H9 (cell line): ENCODE measurements around the gene CORO1A. TPM values are rescaled to one million over a fixed set of nuclear protein-coding genes. Genes with fewer than 3 reads are reported as not detected.

Experiments
- DNase-seq: peaks from one replicate; pipeline ENCODE4 v3.0.0-alpha.2; 2017
- H2AFZ ChIP-seq: one replicate; pipeline ENCODE4 v1.6.1; 2013; ENCODE audit warnings: mild to moderate bottlenecking, low read length, control low read depth, moderate library complexity
- H2AK5ac ChIP-seq: 2 replicates; pipeline ENCODE4 v1.6.1; 2013; ENCODE audit warnings: low read length, control low read depth, mixed read lengths; ENCODE audit not compliant: insufficient read length
- H2BK120ac ChIP-seq: one replicate; pipeline ENCODE4 v1.6.1; 2013; ENCODE audit warnings: low read depth, mild to moderate bottlenecking, low read length, control low read depth, inconsistent platforms; ENCODE audit not compliant: poor library complexity, severe bottlenecking
- H2BK12ac ChIP-seq: 2 replicates; pipeline ENCODE4 v1.6.1; 2013; ENCODE audit warnings: low read length, control low read depth, mixed read lengths, low read depth; ENCODE audit not compliant: insufficient read length
- H2BK15ac ChIP-seq: 2 replicates; pipeline ENCODE4 v1.6.1; 2013; ENCODE audit warnings: low read depth, low read length, control low read depth
- H2BK20ac ChIP-seq: one replicate; pipeline ENCODE4 v1.6.1; 2013; ENCODE audit warnings: low read depth, mild to moderate bottlenecking, low read length, control low read depth, inconsistent platforms; ENCODE audit not compliant: poor library complexity, severe bottlenecking
- H2BK5ac ChIP-seq: 2 replicates; pipeline ENCODE4 v1.6.1; 2013; ENCODE audit warnings: low read length, control low read depth, mixed read lengths; ENCODE audit not compliant: insufficient read length
- H3K14ac ChIP-seq: 2 replicates; pipeline ENCODE4 v1.6.1; 2013; ENCODE audit warnings: low read length, control low read depth; ENCODE audit not compliant: insufficient read depth
- H3K18ac ChIP-seq: 2 replicates; pipeline ENCODE4 v1.6.1; 2013; ENCODE audit warnings: low read depth, mild to moderate bottlenecking, mixed read lengths, low read length, control low read depth; ENCODE audit not compliant: insufficient read length
- H3K23ac ChIP-seq: 2 replicates; pipeline ENCODE4 v1.6.1; 2013; ENCODE audit warnings: low read length, control low read depth, mixed read lengths, low read depth; ENCODE audit not compliant: insufficient read length
- H3K23me2 ChIP-seq: 2 replicates; pipeline ENCODE4 v1.6.1; 2013; ENCODE audit warnings: low read depth, mild to moderate bottlenecking, mixed read lengths, low read length, control low read depth; ENCODE audit not compliant: insufficient read length, poor library complexity, severe bottlenecking
- H3K27ac ChIP-seq: 2 replicates; pipeline ENCODE4 v1.5.1; 2013; ENCODE audit warnings: low read length, control low read depth, mixed read lengths, low read depth; ENCODE audit not compliant: insufficient read length
- H3K27me3 ChIP-seq: 2 replicates; pipeline ENCODE4 v1.6.1; 2013; ENCODE audit warnings: low read length, control low read depth, inconsistent platforms; ENCODE audit not compliant: insufficient read depth
- H3K4ac ChIP-seq: 2 replicates; pipeline ENCODE4 v1.6.1; 2013; ENCODE audit warnings: low read depth, mild to moderate bottlenecking, control low read depth, inconsistent platforms, low read length, moderate library complexity
- H3K4me1 ChIP-seq: 2 replicates; pipeline ENCODE4 v1.6.1; 2013; ENCODE audit warnings: low read length, control low read depth, inconsistent platforms; ENCODE audit not compliant: insufficient read depth
- H3K4me2 ChIP-seq: 2 replicates; pipeline ENCODE4 v1.6.1; 2013; ENCODE audit warnings: low read length, control low read depth, mixed read lengths; ENCODE audit not compliant: insufficient read length, insufficient read depth
- H3K56ac ChIP-seq: 2 replicates; pipeline ENCODE4 v1.6.1; 2013; ENCODE audit warnings: low read depth, mild to moderate bottlenecking, mixed read lengths, low read length, control low read depth; ENCODE audit not compliant: insufficient read length
- H3K79me1 ChIP-seq: 2 replicates; pipeline ENCODE4 v1.6.1; 2013; ENCODE audit warnings: low read depth, mild to moderate bottlenecking, moderate library complexity, low read length, control low read depth, inconsistent platforms; ENCODE audit not compliant: insufficient read depth, poor library complexity, severe bottlenecking
- H3K79me2 ChIP-seq: 2 replicates; pipeline ENCODE4 v1.6.1; 2013; ENCODE audit warnings: low read length, control low read depth, inconsistent platforms; ENCODE audit not compliant: insufficient read depth
- H3K9ac ChIP-seq: 2 replicates; pipeline ENCODE4 v1.6.1; 2013; ENCODE audit warnings: low read length, control low read depth, mixed read lengths; ENCODE audit not compliant: insufficient read length; ENCODE audit errors: extremely low read depth
- H3K9me3 ChIP-seq: one replicate; pipeline ENCODE4 v1.6.1; 2013; ENCODE audit warnings: low read depth, low read length, inconsistent platforms; ENCODE audit not compliant: control insufficient read depth
- H3T11ph ChIP-seq: one replicate; pipeline ENCODE4 v1.6.1; 2013; ENCODE audit warnings: mild to moderate bottlenecking, low read length, control low read depth, inconsistent platforms
- H4K20me1 ChIP-seq: one replicate; pipeline ENCODE4 v1.6.1; 2013; ENCODE audit not compliant: control insufficient read depth, insufficient read length, insufficient read depth
- H4K5ac ChIP-seq: 2 replicates; pipeline ENCODE4 v1.6.1; 2013; ENCODE audit warnings: low read depth, mild to moderate bottlenecking, mixed read lengths, low read length, control low read depth; ENCODE audit not compliant: insufficient read length
- H4K8ac ChIP-seq: replicated peaks from 2 replicates; pipeline ENCODE4 v1.6.1; 2013; ENCODE audit warnings: low read length, control low read depth, mixed read lengths, low read depth; ENCODE audit not compliant: insufficient read length
- H4K91ac ChIP-seq: 2 replicates; pipeline ENCODE4 v1.6.1; 2013; ENCODE audit warnings: low read depth, mild to moderate bottlenecking, moderate library complexity, mixed read lengths, low read length, control low read depth; ENCODE audit not compliant: insufficient read length
- H3K27ac Mint-ChIP-seq, 3 experiments: 2 replicates in 2 of 3; 3 replicates in 1 of 3; pipeline ENCODE4 v1.8.0; 2020 to 2021; ENCODE audit warnings: mixed read lengths in 3 of 3, mild to moderate bottlenecking in 1 of 3, moderate library complexity in 1 of 3
- H3K27me3 Mint-ChIP-seq: 2 replicates; pipeline ENCODE4 v1.8.0; 2021; ENCODE audit warnings: low read depth, mild to moderate bottlenecking, moderate library complexity, mixed read lengths
- H3K36me3 Mint-ChIP-seq, 3 experiments: 2 replicates in 2 of 3; 3 replicates in 1 of 3; pipeline ENCODE4 v1.8.0; 2020 to 2021; ENCODE audit warnings: low read depth in 3 of 3, mixed read lengths in 3 of 3; ENCODE audit not compliant: insufficient read depth in 1 of 3
- H3K4me1 Mint-ChIP-seq, 2 experiments: 2 replicates each; pipeline ENCODE4 v1.8.0; 2020; ENCODE audit warnings: mixed read lengths in 2 of 2
- H3K4me3 Mint-ChIP-seq, 2 experiments: 2 replicates in 1 of 2; 3 replicates in 1 of 2; pipeline ENCODE4 v1.8.0; 2020 to 2021; ENCODE audit warnings: mild to moderate bottlenecking in 2 of 2, mixed read lengths in 2 of 2, moderate library complexity in 1 of 2
- H3K9me3 Mint-ChIP-seq, 2 experiments: 2 replicates in 1 of 2; 3 replicates in 1 of 2; pipeline ENCODE4 v1.8.0; 2020; ENCODE audit warnings: mild to moderate bottlenecking in 2 of 2, mixed read lengths in 2 of 2, moderate library complexity in 1 of 2
- CTCF ChIP-seq: fragments of 200-600 bp; sonication (generic); conservative IDR thresholded peaks from 3 replicates; pipeline ENCODE4 v1.8.0; 2021; ENCODE audit warnings: antibody characterized with exemption, mild to moderate bottlenecking
- WGBS: extraction: QIAGEN DNeasy Blood & Tissue Kit; methylation state at CpG from one replicate; pipeline ENCODE4 v1.1.7; 2013; ENCODE audit warnings: missing lambda C conversion rate, low lambda C conversion rate, mixed read lengths; ENCODE audit not compliant: insufficient read length; ENCODE audit errors: extremely low coverage; 5-methylcytosine and 5-hydroxymethylcytosine counted together
- total RNA-seq: library from RNA; stranded (reverse); gene quantifications from 2 replicates; pipeline ENCODE4 v1.2.1, GENCODE V29; 2021

Gene CORO1A
- total RNA-seq, 1 experiment from 2014 or later: 4.8 TPM

GRCh38 chr16:30186444-30186781, 3.0 kb downstream of the CORO1A start:
- H3K4me3 Mint-ChIP-seq: no peak overlapping the region
- H4K91ac ChIP-seq: no peak overlapping the region
- H3K9me3 ChIP-seq: no peaks in the 10 kb centered on the region
- no peak overlapping the region for H4K8ac ChIP-seq
- TF ChIP-seq CTCF: no peak
- H2BK12ac ChIP-seq: no peak overlapping the region
- no peak overlapping the region for H3K4me2 ChIP-seq
- peaks cover 4% of the 10 kb centered on the region for H3K23me2 ChIP-seq
- no peak overlapping the region for H3K27ac ChIP-seq
- H3K9me3 Mint-ChIP-seq: no peaks in the 10 kb centered on the region
- no peak overlapping the region for H2BK20ac ChIP-seq
- WGBS: no CpG with 5 or more reads among the region's 9 CpGs
- H2BK5ac ChIP-seq: no peak overlapping the region
- no peak overlapping the region for H4K5ac ChIP-seq
- H2AK5ac ChIP-seq: no peak overlapping the region
- no peak overlapping the region for H3K27ac Mint-ChIP-seq
- no peaks in the 10 kb centered on the region for H3K4me1 ChIP-seq
- no peak overlapping the region for H3K14ac ChIP-seq
- H3K9ac ChIP-seq: no peak overlapping the region
- H3K4me1 Mint-ChIP-seq: peaks cover 4 to 17% of the 10 kb centered on the region in 2 experiments
- no peak for DNase-seq
- no peak overlapping the region for H2AFZ ChIP-seq
- no peak overlapping the region for H3K18ac ChIP-seq
- no peak overlapping the region for H3T11ph ChIP-seq
- H3K56ac ChIP-seq: no peak overlapping the region
- no peaks in the 10 kb centered on the region for H3K79me2 ChIP-seq
- no peaks in the 10 kb centered on the region for H3K79me1 ChIP-seq
- no peak overlapping the region for H3K23ac ChIP-seq
- H3K27me3 ChIP-seq: peaks cover 4% of the 10 kb centered on the region; the same call in 1 of the 2 replicates
- peaks cover 4% of the 10 kb centered on the region for H4K20me1 ChIP-seq
- H2BK15ac ChIP-seq: no peak overlapping the region
- no peak overlapping the region for H2BK120ac ChIP-seq
- no peak overlapping the region for H3K4ac ChIP-seq
- H3K36me3 Mint-ChIP-seq: peaks cover 0 to 1% (median 0%) of the 10 kb centered on the region in 3 experiments; a peak in 2 of 7 replicates
- peaks cover 26% of the 10 kb centered on the region for H3K27me3 Mint-ChIP-seq
